ENCODE data around the gene LHFPL6. TPM values are rescaled to one million over a fixed set of nuclear protein-coding genes. Genes with fewer than 3 reads are reported as not detected.

LHFPL6 gene
- total RNA-seq, 1 experiment from 2014 or later: 4.6 TPM

- Histone ChIP-seq H3K4me3 (ENCODE audit: insufficient read depth, low read depth, low read length) (no peak overlapping the region), H3K36me3 (replicated peaks; ENCODE audit: control insufficient read depth, insufficient read depth, low read length) (no peaks in the 10 kb centered on the region), H3K27me3 (ENCODE audit: control insufficient read depth, insufficient read depth, low read length) (no peaks in the 10 kb centered on the region)
- DNase-seq: no peak
Measured at GRCh38 chr13:39580881-39581575, 22.0 kb downstream of the LHFPL6 start.

- Histone ChIP-seq H3K4me3 (ENCODE audit: insufficient read depth, low read depth, low read length) (no peak overlapping the region), H3K27me3 (ENCODE audit: control insufficient read depth, insufficient read depth, low read length) (no peaks in the 10 kb centered on the region), H3K36me3 (replicated peaks; ENCODE audit: control insufficient read depth, insufficient read depth, low read length) (no peaks in the 10 kb centered on the region)
- peak; percentile 27 for DNase-seq
Measured at GRCh38 chr13:39578821-39579291, 24.1 kb downstream of the LHFPL6 start.

- Histone ChIP-seq H3K27me3 (ENCODE audit: control insufficient read depth, insufficient read depth, low read length) (no peaks in the 10 kb centered on the region), H3K4me3 (ENCODE audit: insufficient read depth, low read depth, low read length) (no peak overlapping the region), H3K36me3 (replicated peaks; ENCODE audit: control insufficient read depth, insufficient read depth, low read length) (no peaks in the 10 kb centered on the region)
- DNase-seq: no peak
Measured at GRCh38 chr13:39577838-39578491, 25.0 kb downstream of the LHFPL6 start.

- no peak for DNase-seq
- Histone ChIP-seq H3K4me3 (ENCODE audit: insufficient read depth, low read depth, low read length) (no peak overlapping the region), H3K27me3 (ENCODE audit: control insufficient read depth, insufficient read depth, low read length) (no peaks in the 10 kb centered on the region), H3K36me3 (replicated peaks; ENCODE audit: control insufficient read depth, insufficient read depth, low read length) (no peaks in the 10 kb centered on the region)
Measured at GRCh38 chr13:39577203-39577602, 25.8 kb downstream of the LHFPL6 start.

- no peak overlapping the region for H3K4me3 ChIP-seq (ENCODE audit: insufficient read depth, low read depth, low read length)
- H3K36me3 ChIP-seq (replicated peaks; ENCODE audit: control insufficient read depth, insufficient read depth, low read length): no peaks in the 10 kb centered on the region
- no peaks in the 10 kb centered on the region for H3K27me3 ChIP-seq (ENCODE audit: control insufficient read depth, insufficient read depth, low read length)
- DNase-seq: peak; percentile 8
Measured at GRCh38 chr13:39575641-39576238, 27.3 kb downstream of the LHFPL6 start.

GRCh38 chr13:39571502-39572092 lies 31.4 kb downstream of the LHFPL6 start:
- H3K36me3 ChIP-seq (replicated peaks; ENCODE audit: control insufficient read depth, insufficient read depth, low read length): no peaks in the 10 kb centered on the region
- DNase-seq: no peak
- H3K4me3 ChIP-seq (ENCODE audit: insufficient read depth, low read depth, low read length): no peak overlapping the region
- H3K27me3 ChIP-seq (ENCODE audit: control insufficient read depth, insufficient read depth, low read length): no peaks in the 10 kb centered on the region

- no peaks in the 10 kb centered on the region for H3K27me3 ChIP-seq (ENCODE audit: control insufficient read depth, insufficient read depth, low read length)
- no peaks in the 10 kb centered on the region for H3K36me3 ChIP-seq (replicated peaks; ENCODE audit: control insufficient read depth, insufficient read depth, low read length)
- H3K4me3 ChIP-seq (ENCODE audit: insufficient read depth, low read depth, low read length): no peak overlapping the region
- DNase-seq: no peak
Measured at GRCh38 chr13:39567569-39567968, 35.4 kb downstream of the LHFPL6 start.

GRCh38 chr13:39566216-39566869 lies 36.6 kb downstream of the LHFPL6 start:
- no peaks in the 10 kb centered on the region for H3K36me3 ChIP-seq (replicated peaks; ENCODE audit: control insufficient read depth, insufficient read depth, low read length)
- no peaks in the 10 kb centered on the region for H3K27me3 ChIP-seq (ENCODE audit: control insufficient read depth, insufficient read depth, low read length)
- no peak overlapping the region for H3K4me3 ChIP-seq (ENCODE audit: insufficient read depth, low read depth, low read length)
- no peak for DNase-seq

GRCh38 chr13:39565036-39565949 lies 37.7 kb downstream of the LHFPL6 start:
- H3K4me3 ChIP-seq (ENCODE audit: insufficient read depth, low read depth, low read length): no peak overlapping the region
- DNase-seq: peak; percentile 65

GRCh38 chr13:39563470-39563735 lies 39.6 kb downstream of the LHFPL6 start:
- H3K27me3 ChIP-seq (ENCODE audit: control insufficient read depth, insufficient read depth, low read length): no peaks in the 10 kb centered on the region
- H3K4me3 ChIP-seq (ENCODE audit: insufficient read depth, low read depth, low read length): no peak overlapping the region
- DNase-seq: no peak
- H3K36me3 ChIP-seq (replicated peaks; ENCODE audit: control insufficient read depth, insufficient read depth, low read length): no peaks in the 10 kb centered on the region

More at GRCh38 chr13:39565036-39565949, 37.7 kb downstream of the LHFPL6 start:
- Histone ChIP-seq H3K36me3 (replicated peaks; ENCODE audit: control insufficient read depth, insufficient read depth, low read length) (no peaks in the 10 kb centered on the region), H3K27me3 (ENCODE audit: control insufficient read depth, insufficient read depth, low read length) (no peaks in the 10 kb centered on the region)

- H3K27me3 ChIP-seq (ENCODE audit: control insufficient read depth, insufficient read depth, low read length): no peaks in the 10 kb centered on the region
- H3K36me3 ChIP-seq (replicated peaks; ENCODE audit: control insufficient read depth, insufficient read depth, low read length): no peaks in the 10 kb centered on the region
- no peak for DNase-seq
- no peak overlapping the region for H3K4me3 ChIP-seq (ENCODE audit: insufficient read depth, low read depth, low read length)
Measured at GRCh38 chr13:39561971-39562370, 41.0 kb downstream of the LHFPL6 start.

GRCh38 chr13:39559847-39560246 lies 43.1 kb downstream of the LHFPL6 start:
- no peaks in the 10 kb centered on the region for H3K27me3 ChIP-seq (ENCODE audit: control insufficient read depth, insufficient read depth, low read length)
- no peaks in the 10 kb centered on the region for H3K36me3 ChIP-seq (replicated peaks; ENCODE audit: control insufficient read depth, insufficient read depth, low read length)
- no peak overlapping the region for H3K4me3 ChIP-seq (ENCODE audit: insufficient read depth, low read depth, low read length)
- no peak for DNase-seq

- no peak overlapping the region for H3K4me3 ChIP-seq (ENCODE audit: insufficient read depth, low read depth, low read length)
- DNase-seq: no peak
- H3K36me3 ChIP-seq (replicated peaks; ENCODE audit: control insufficient read depth, insufficient read depth, low read length): no peaks in the 10 kb centered on the region
- H3K27me3 ChIP-seq (ENCODE audit: control insufficient read depth, insufficient read depth, low read length): no peaks in the 10 kb centered on the region
Measured at GRCh38 chr13:39557285-39557955, 45.6 kb downstream of the LHFPL6 start.
